ENCODE results near the gene RIOK3. TPM values are rescaled to one million over a fixed set of nuclear protein-coding genes. Genes with fewer than 3 reads are reported as not detected.
"Not testable (repeated sequence)": the region's sequence is repeated elsewhere in the genome, so short reads cannot be mapped to it uniquely, and the experiment has no call there.

RIOK3 gene
- total RNA-seq, 3 donors from 2014 or later (not counting 1 experiment from before 2014, with no cell fraction given), result 164 to 233 (median 182) TPM

GRCh38 chr18:23484561-23485182 lies 31.6 kb downstream of the RIOK3 start:
- Mint-ChIP-seq H3K4me1 (peaks cover 13 to 14% of the 10 kb centered on the region in 2 donors), H3K27me3 (ENCODE audit: low read depth in 2 of 2) (no peaks in the 10 kb centered on the region)
- WGBS (ENCODE audit: insufficient coverage), result 91% methylated on average over 7 of the region's 8 CpGs

DNA sequence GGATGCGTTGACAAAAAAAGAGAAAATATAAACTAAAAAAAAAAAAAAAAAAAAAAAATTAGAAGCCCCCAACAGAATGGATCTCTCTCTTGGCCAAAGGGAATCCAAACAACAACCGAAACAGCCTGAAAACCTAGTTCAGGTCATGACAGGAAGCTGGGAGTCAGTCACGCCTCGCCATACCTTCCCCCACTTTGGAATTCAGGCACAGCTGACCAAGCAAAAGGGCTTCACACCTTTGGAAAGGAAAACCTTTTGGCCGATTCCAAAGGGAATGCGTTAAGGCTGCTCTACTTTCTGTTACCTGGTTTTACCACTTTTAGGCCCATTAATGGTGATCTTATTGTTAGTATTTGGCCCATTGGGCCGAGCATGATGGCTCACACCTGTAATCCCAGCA lies 32.3 kb downstream of the RIOK3 start:
- no peaks in the 10 kb centered on the region for H3K9me3 Mint-ChIP-seq
- TF ChIP-seq CTCF (IDR thresholded peaks at IDR 0.05), result no peak
- Histone ChIP-seq H3K4me1 (ENCODE audit: control insufficient read depth, insufficient read depth, low read length) (peaks cover 19% of the 10 kb centered on the region), H3K4me3 (ENCODE audit: low read length) (no peak overlapping the region), H3K27ac (ENCODE audit: low read length) (no peak overlapping the region), H3K27me3 (ENCODE audit: control insufficient read depth, insufficient read depth, low read length) (no peaks in the 10 kb centered on the region), H3K36me3 (ENCODE audit: control insufficient read depth, insufficient read depth, low read length) (peaks cover 23% of the 10 kb centered on the region), H3K9me3 (ENCODE audit: control insufficient read depth, insufficient read depth, low read length) (no peaks in the 10 kb centered on the region)
- DNase-seq (no peak), ATAC-seq (no peak)
- 98% methylated on average over 7 of the region's 7 CpGs for WGBS (ENCODE audit: insufficient coverage)
- H3K36me3 Mint-ChIP-seq, result no peaks in the 10 kb centered on the region
- H3K4me1 Mint-ChIP-seq, result peaks cover 13 to 14% of the 10 kb centered on the region in 2 donors
- no peak overlapping the region for H3K27ac Mint-ChIP-seq
- H3K27me3 Mint-ChIP-seq (ENCODE audit: low read depth in 2 of 2), result no peaks in the 10 kb centered on the region
- H3K4me3 Mint-ChIP-seq, result no peak overlapping the region
- intact Hi-C loops (cut with micrococcal nuclease), result no loop called here

More at GRCh38 chr18:23484561-23485182, 31.6 kb downstream of the RIOK3 start:
- ATAC-seq (no peak), DNase-seq (no peak)
- Mint-ChIP-seq H3K27ac (peak overlapping the region in 1 of 2 donors; percentile 4), H3K9me3 (no peaks in the 10 kb centered on the region), H3K4me3 (no peak overlapping the region), H3K36me3 (peaks cover 6% of the 10 kb centered on the region)
- Histone ChIP-seq H3K36me3 (ENCODE audit: control insufficient read depth, insufficient read depth, low read length) (peaks cover 30% of the 10 kb centered on the region), H3K27me3 (ENCODE audit: control insufficient read depth, insufficient read depth, low read length) (no peaks in the 10 kb centered on the region), H3K4me1 (ENCODE audit: control insufficient read depth, insufficient read depth, low read length) (peaks cover 19% of the 10 kb centered on the region), H3K27ac (ENCODE audit: low read length) (no peak overlapping the region), H3K9me3 (ENCODE audit: control insufficient read depth, insufficient read depth, low read length) (no peaks in the 10 kb centered on the region), H3K4me3 (ENCODE audit: low read length) (no peak overlapping the region)
- TF ChIP-seq CTCF (IDR thresholded peaks at IDR 0.05), result no peak
- intact Hi-C loops (cut with micrococcal nuclease), result no loop called here

- intact Hi-C loops (cut with micrococcal nuclease), result no loop called here
- 8% methylated on average over 14 of the region's 14 CpGs for WGBS (ENCODE audit: insufficient coverage)
- H3K9me3 ChIP-seq (ENCODE audit: control insufficient read depth, insufficient read depth, low read length), result no peaks in the 10 kb centered on the region
- Mint-ChIP-seq H3K4me3 (peak overlapping the region; percentile 82), H3K4me1 (peaks cover 13 to 14% of the 10 kb centered on the region in 2 donors), H3K27ac (peak overlapping the region; percentile 85 to 91), H3K9me3 (no peaks in the 10 kb centered on the region), H3K27me3 (ENCODE audit: low read depth in 2 of 2) (no peaks in the 10 kb centered on the region), H3K36me3 (no peaks in the 10 kb centered on the region)
- H3K4me1 ChIP-seq (ENCODE audit: control insufficient read depth, insufficient read depth, low read length), result peaks cover 15% of the 10 kb centered on the region
- H3K36me3 ChIP-seq (ENCODE audit: control insufficient read depth, insufficient read depth, low read length), result peaks cover 4% of the 10 kb centered on the region
- DNase-seq, result peak; percentile 47 to 61
- peak; percentile 79 to 88 (median 83) for ATAC-seq
- peak overlapping the region; percentile 92 for H3K27ac ChIP-seq (ENCODE audit: low read length)
- TF ChIP-seq CTCF (IDR thresholded peaks at IDR 0.05), result no peak
- H3K4me3 ChIP-seq (ENCODE audit: low read length), result peak overlapping the region; percentile 16
- no peaks in the 10 kb centered on the region for H3K27me3 ChIP-seq (ENCODE audit: control insufficient read depth, insufficient read depth, low read length)
These were observed 34.9 kb downstream of the RIOK3 start for GRCh38 chr18:23487738-23488570.

GRCh38 chr18:23489586-23489985 lies 36.5 kb downstream of the RIOK3 start:
- WGBS (ENCODE audit: insufficient coverage), result 97% methylated on average over 5 of the region's 5 CpGs
- H3K36me3 ChIP-seq (ENCODE audit: control insufficient read depth, insufficient read depth, low read length); H3K27me3 Mint-ChIP-seq (ENCODE audit: low read depth in 2 of 2); H3K4me3 Mint-ChIP-seq; H3K9me3 Mint-ChIP-seq; ATAC-seq; H3K36me3 Mint-ChIP-seq; H3K27ac Mint-ChIP-seq; DNase-seq; intact Hi-C loops (cut with micrococcal nuclease); H3K27me3 ChIP-seq (ENCODE audit: control insufficient read depth, insufficient read depth, low read length); H3K4me3 ChIP-seq (ENCODE audit: low read length); H3K9me3 ChIP-seq (ENCODE audit: control insufficient read depth, insufficient read depth, low read length): not testable (repeated sequence)
- H3K27ac ChIP-seq (ENCODE audit: low read length), result peak overlapping the region; percentile 7
- H3K4me1 ChIP-seq (ENCODE audit: control insufficient read depth, insufficient read depth, low read length), result peaks cover 15% of the 10 kb centered on the region
- peaks cover 13 to 14% of the 10 kb centered on the region in 2 donors for H3K4me1 Mint-ChIP-seq
